Stimulated activated CD4-positive, alpha-beta T cell treated with anti-CD3 and anti-CD28 coated beads, Interleukin-2, amount 100 ng/mL, for 48 hours (primary cell): ENCODE results near the gene MED27.

Experiments used
- DNase-seq, 2 donors: peaks; one replicate each; pipeline ENCODE4 v3.0.0-alpha.2; 2020

MED27 gene

GRCh38 chr9:131845305-131846298 lies 234.1 kb downstream of the MED27 start:
- DNase-seq: no peak

GRCh38 chr9:131844745-131845118 lies 234.9 kb downstream of the MED27 start:
- DNase-seq: no peak

DNA sequence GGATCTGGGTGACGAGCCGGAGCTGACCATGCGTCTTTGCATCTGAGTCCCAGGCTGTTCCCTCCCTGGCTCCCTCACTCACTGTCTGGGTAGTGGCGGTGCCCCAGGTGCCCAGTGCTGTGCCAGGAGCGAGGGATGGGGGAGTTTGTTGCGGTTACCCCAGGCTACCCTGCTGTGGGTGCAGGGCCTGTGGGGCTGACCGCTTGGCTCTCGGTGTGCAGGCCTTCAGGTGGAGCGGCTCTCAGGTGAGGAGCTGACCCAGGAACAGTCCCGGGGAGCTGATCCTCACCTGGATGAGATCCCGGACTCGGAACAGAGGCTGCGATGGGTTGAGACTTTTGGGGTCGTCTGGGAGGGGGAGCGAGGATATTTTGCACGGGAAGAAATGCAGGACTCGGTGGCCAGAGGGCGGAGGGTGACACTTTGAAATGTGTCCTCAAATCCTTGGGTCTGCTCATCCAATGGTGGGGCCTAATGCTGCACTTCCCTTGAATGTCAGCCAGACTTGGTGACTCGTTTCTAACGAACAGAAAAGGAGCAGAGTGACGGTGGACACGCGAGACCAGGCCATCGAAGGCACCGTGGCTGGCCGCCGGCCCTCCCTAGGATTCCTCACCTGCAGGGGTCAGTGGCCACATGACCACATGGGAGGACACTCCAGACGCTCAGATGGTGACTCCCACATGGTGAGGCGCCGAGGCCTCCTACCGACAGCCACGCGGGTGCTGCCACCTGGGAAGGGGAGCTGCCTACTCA lies 235.5 kb downstream of the MED27 start:
- DNase-seq: no peak

DNA sequence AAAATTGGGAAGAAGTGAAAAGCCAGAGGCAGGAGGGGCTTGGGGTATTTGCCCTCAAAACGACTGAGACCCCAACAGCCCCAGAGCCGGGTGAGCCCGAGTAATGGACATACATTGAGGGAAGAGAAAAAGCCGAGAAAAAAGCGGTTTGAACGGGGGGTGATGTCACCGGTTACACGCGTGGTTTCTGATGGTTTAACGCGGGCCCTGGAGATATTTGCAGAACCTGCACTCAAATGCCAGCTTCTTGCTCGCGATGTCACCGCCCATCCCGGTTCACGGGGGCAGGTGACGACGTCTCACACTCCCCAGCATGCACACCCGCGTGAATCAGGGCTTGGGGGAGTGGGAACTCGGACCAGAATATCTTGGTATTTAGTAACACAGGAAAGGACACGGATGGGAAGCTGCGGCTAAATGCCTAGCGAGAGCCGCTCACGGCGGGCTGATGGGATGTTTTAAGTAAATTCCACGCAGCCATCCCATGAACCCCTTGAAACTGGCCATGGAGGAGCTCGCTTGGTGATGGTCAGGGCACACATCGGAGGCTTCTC lies 237.8 kb downstream of the MED27 start:
- no peak for DNase-seq

GRCh38 chr9:131840751-131841702 lies 238.6 kb downstream of the MED27 start:
- no peak for DNase-seq

GRCh38 chr9:131840220-131840619 lies 239.4 kb downstream of the MED27 start:
- no peak for DNase-seq

- DNase-seq: peak; percentile 20 to 51
Observed at GRCh38 chr9:131839281-131840084, 240.2 kb downstream of the MED27 start.

DNA sequence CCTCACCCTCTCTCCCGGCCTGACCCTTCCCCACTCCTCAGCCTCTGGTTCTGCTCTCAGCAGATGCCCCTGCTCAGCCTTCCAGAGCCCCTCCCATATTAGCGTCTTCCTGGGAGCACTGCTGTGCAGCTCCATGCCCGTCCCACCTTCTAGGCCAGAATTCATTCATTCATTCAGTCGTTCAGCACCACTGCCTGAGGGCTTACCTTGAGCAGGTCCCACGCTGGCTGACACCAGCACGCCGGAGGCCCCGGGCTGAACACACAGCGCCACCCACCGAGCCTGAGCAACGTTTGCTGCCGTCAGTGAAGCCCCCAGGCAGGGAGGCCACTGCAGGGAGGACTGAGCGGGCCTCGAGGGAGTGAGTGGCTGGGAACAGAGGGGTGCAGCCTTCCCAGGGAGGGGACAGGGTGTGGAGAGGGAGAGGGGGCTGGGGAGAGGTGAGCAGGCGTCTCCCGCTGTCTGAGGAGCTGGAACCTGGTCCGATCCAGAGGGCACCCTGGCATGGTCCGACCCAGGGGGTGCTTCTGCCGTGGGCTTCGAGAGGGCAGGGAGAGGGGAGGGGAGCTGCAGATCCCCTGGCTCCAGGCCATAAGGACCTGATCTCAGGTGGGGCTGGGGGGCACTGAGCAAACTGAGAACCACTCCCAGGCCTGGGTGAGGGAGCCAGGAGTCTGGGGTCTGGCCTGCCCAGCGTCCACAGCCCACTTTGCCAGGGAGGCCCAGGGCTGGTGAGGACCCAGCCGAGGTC lies 241.0 kb downstream of the MED27 start:
- DNase-seq: no peak

DNA sequence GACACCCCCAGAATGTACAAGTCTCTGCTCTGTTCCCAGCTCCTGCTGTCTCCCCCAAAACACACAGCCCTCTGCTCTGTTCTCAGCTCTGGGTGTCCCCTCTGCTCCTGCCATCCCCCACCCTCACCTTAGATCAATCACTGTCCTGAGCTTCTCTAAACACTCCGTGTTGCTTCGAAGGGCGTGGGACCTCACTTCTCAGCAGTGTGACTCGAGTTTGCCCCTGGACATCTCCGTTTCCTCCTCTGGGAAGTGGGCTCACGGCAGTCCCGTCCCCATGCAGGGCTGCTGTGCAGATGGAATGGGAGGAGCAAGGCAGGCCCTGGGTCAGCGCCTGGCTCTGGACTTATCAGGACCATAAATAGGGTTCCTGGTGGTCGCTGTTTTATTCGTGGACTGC lies 241.8 kb downstream of the MED27 start:
- DNase-seq: no peak

DNA sequence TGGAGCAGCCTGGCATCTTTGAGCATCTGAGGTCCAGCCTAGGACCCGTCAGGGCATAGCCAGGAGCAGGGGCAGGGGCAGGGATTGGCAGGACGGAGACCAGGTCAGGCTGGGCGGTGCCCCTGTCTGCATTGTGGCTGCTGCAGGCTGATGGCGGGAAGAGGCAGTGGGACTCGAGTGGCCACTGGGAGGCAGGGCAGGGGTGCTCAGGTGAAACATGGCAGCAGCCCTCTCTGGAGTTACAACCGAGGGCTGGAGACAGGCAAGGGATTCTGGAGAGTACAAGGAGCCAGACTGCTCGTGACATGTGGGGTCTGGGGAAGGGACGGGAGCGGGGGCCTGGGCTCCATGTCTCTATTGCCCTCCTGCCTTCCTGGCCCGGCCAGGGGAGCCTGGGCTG lies 242.4 kb downstream of the MED27 start:
- no peak for DNase-seq

DNA sequence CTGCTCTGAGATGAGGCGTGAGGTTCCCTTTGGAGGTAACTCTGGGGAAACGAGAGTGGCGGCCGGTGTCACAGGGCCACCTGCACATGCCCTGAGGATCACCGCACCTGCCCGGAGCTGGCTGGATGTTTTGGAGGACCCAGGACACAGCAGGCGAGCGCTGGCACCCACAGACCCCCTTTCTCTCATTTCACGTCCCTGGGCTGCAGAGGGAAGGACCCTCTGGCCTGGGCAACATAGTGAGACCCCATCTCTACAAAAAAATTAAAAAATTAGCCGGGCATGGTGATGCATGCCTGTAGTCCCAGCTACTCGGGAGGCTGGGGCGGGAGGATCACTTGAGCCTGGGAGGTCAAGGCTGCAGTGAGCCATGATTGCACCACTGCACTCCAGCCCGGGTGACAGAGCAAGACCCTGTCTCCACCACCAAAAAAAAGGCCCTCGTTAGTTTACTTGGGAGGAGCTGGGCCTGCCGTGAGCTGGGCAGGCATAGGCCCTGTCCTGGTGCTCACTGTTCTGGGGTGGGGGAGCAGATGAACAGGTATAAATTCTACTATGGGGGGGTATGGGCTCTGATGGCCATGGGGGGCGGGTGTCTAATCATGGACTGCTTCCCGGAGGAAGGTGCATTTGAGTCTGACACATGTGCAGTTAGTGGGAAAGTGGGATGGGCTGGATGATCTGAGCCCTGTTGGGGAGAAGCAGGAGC lies 242.9 kb downstream of the MED27 start:
- no peak for DNase-seq

GRCh38 chr9:131836021-131836420 lies 243.6 kb downstream of the MED27 start:
- DNase-seq: no peak

- no peak for DNase-seq
Observed at GRCh38 chr9:131835151-131835910, 244.3 kb downstream of the MED27 start.

- no peak for DNase-seq
Observed at GRCh38 chr9:131834721-131835120, 244.9 kb downstream of the MED27 start.

GRCh38 chr9:131833906-131834305 lies 245.8 kb downstream of the MED27 start:
- DNase-seq: no peak

DNA sequence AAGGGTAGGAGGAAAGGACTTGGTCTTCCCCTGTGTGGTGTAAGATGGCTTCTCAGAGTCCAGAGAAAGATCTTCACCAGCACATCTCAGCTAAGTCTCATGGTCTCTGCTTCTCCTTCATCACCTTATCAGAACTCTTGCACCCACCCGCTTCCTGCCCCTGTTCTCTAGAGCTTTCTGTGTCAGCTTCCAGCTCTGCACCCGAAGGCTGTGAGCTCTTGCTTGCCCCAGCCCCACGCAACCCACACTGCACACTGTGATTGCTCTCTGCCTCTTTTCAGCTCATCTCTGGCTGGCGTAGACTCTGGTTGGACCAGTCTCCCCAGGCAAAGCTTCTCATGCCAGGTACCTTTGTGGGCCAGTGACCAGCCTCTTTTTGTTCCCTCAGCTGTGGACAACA lies 246.6 kb downstream of the MED27 start:
- no peak for DNase-seq

- DNase-seq: no peak
Observed at GRCh38 chr9:131831380-131832165, 248.1 kb downstream of the MED27 start.

DNA sequence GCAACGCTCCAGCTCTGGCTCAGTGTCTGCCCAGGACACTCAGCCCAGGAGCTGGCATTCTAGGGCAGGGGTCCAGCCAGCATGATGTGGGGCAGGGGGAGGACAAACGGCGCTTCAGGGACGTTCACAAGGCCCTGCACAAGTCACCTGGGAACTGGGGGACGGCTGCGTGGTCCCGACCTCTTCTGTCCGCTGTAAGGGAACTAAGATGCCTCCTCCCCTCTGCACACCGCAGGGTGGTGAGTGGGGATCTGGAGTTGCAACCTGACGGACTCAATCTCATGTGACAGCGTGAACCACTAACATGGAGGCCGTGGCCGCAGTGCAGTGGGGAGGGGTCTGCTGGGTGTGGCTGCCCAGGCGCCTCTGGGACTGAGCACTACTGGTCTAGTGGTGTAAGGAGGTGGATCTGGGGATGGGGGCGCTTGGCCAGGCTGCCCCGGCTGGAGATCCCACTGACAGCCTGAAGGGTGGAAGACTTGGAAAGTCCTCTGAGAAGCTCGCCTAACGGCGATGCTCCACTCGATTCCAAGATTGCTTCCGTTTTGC lies 251.8 kb downstream of the MED27 start:
- DNase-seq: no peak
